Measurements from ENCODE around the gene SCAP. TPM values are rescaled to one million over a fixed set of nuclear protein-coding genes. Genes with fewer than 3 reads are reported as not detected.
"Not testable (repeated sequence)": the region's sequence is repeated elsewhere in the genome, so short reads cannot be mapped to it uniquely, and the experiment has no call there.

SCAP gene
- polyA plus RNA-seq, 3 donors: 83.3 to 95.2 (median 93.1) TPM

GRCh38 chr3:47370887-47371697 lies 104.6 kb downstream of the SCAP start:
- DNase-seq: no peak

DNA sequence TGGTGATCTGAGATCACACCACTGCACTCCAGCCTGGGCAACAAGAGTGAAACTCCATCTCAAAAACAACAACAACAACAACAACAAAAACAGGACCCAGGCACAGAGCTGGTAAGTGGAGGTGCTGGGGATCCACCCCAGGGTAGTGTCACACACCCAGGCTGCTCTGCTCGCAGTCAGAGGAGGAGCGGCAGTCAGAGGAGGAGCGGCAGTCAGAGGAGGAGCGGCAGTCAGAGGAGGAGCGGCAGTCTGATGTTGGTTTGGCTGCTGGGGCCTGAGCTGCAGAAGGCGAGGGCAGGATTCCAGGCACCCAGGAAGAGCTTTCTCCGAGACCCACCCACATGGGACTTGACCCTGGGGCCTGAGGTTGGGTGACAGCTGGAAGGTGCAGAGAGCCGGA lies 105.7 kb downstream of the SCAP start:
- not testable (repeated sequence) for DNase-seq

DNA sequence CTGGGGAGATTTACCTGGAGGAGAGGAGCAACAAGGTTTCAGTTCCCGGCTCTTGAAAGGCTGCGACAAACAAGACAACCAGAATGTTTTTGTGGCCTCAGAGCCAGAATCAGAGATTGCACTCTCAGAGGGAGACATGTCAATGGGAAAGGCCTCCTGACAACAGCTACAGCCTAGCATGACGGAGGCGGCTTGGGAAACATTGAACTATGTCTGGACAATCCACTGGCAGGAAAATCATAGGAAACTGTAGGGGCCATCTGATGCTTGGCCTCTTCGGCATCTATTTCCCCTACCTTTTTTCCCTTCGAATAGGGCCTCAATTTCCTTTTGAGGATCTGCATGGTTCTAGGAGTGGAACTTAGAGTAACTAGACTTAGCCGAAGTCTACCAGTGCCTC lies 108.1 kb downstream of the SCAP start:
- no peak for DNase-seq

DNA sequence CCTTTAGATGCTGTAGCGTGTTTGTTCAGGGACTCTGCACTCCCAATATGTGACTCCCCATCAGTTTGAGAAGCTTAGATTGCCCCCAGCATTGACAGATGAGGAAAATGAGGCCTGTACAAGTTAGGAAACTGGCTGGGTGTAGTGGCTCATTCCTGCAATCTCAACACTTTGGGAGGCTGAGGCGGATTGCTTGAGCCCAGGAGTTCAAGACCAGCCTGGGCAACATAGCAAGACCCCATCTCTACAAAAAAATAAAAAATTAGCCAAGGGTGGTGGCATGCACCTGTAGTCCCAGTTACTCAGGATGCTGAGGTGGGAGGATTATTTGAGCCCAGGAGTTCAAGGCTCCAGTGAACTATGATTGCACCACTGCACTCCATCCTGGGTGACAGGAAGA lies 108.9 kb downstream of the SCAP start:
- DNase-seq: no peak

DNA sequence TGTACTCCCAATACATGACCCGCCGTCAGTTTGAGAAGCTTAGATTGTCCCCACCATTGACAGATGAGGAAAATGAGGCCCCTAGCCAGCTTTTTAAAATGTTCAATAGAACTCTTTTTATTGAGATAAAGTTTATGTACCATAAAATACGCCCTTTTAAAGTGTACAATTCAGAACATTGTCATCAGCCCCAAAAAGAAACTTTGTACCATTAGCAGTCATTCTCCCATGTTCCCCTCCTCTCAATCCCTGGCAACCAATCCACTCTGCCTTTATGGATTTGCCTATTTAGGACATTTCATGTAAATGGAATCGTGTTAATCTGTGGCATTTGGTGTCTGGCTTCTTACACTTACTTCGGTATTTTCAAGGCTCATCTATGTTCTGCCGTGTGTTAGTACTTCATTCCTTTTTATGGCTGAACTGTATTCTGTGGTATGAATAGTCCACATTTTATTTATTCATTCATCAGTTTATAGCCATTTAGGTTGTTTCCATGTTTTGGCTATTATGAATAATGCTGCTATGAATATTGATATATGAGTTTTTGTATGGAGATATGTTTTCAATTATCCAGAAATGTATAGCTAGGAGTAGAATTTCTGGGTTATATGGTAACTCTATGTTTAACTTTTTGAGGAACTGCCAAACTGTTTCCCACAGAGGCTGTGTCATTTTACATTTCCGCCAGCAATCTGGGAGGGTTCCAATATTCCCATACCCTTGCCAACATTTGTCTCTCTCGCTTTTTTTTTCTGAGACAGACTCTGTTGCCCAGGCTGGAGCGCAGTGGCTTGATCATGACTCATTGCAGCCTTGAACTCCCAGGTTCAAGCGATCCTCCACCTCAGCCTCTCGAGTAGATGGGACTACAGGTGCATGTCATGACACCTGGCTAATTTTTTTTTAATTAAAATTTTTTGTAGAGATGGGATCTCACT lies 110.3 kb downstream of the SCAP start:
- no peak for DNase-seq

Other genes with a start within 250 kb of the SCAP start
- 10 to 100 TPM; 24.2 to 24.5 (median 24.4) TPM for gene KIF9, start 193.1 kb downstream of the SCAP start, polyA plus RNA-seq (ENCODE audit: insufficient read length in 3 of 3)
- 10 to 100 TPM; 13.5 to 17.0 (median 16.3) TPM for gene KLHL18, start 193.0 kb downstream of the SCAP start, polyA plus RNA-seq (ENCODE audit: insufficient read length in 3 of 3)
- 10 to 100 TPM; 31.5 to 35.3 (median 34.4) TPM for gene PTPN23, start 94.9 kb downstream of the SCAP start, polyA plus RNA-seq (ENCODE audit: insufficient read length in 3 of 3)
- 10 to 100 TPM; 42.1 to 52.9 (median 49.9) TPM for gene ELP6, start 37.8 kb upstream of the SCAP start, polyA plus RNA-seq (ENCODE audit: insufficient read length in 3 of 3)
- gene CSPG5, start 102.9 kb upstream of the SCAP start, polyA plus RNA-seq (ENCODE audit: insufficient read length in 3 of 3): 1 to 10 TPM in 1 of 3 donors, under 1 TPM in 2; 0.87 to 1.5 (median 0.95) TPM

All from renal pelvis (tissue), 4 donors.